Muscle of leg (tissue), 11 donors: ENCODE measurements around the gene SIGLEC12. TPM values are rescaled to one million over a fixed set of nuclear protein-coding genes. Genes with fewer than 3 reads are reported as not detected.
A peak's percentile ranks its signal among the peaks of the same experiment; 100 is the strongest.
"Not testable (repeated sequence)": the region's sequence is repeated elsewhere in the genome, so short reads cannot be mapped to it uniquely, and the experiment has no call there.

Source experiments
- DNase-seq: peaks from one replicate; pipeline ENCODE4 v3.0.0; 2013
- H3K27ac ChIP-seq: one replicate; pipeline ENCODE4 v1.5.1; 2013; ENCODE audit warnings: mild to moderate bottlenecking, low read length, control low read depth
- H3K27me3 ChIP-seq: one replicate; pipeline ENCODE4 v1.6.1; 2013; ENCODE audit warnings: low read length; ENCODE audit not compliant: control insufficient read depth, insufficient read depth
- H3K36me3 ChIP-seq: one replicate; pipeline ENCODE4 v1.6.1; 2013; ENCODE audit warnings: low read length; ENCODE audit not compliant: control insufficient read depth, insufficient read depth
- H3K4me1 ChIP-seq: one replicate; pipeline ENCODE4 v1.6.1; 2013; ENCODE audit warnings: low read length; ENCODE audit not compliant: control insufficient read depth, insufficient read depth
- H3K4me3 ChIP-seq: one replicate; pipeline ENCODE4 v1.5.1; 2013; ENCODE audit warnings: low read length, control low read depth
- H3K9me3 ChIP-seq: replicated peaks from 2 replicates; pipeline ENCODE4 v1.6.1; 2013; ENCODE audit warnings: low read depth, low read length; ENCODE audit not compliant: control insufficient read depth
- WGBS: methylation state at CpG from one replicate; pipeline ENCODE4 v1.1.5; 2013; ENCODE audit warnings: missing lambda C conversion rate; ENCODE audit not compliant: insufficient coverage; 5-methylcytosine and 5-hydroxymethylcytosine counted together
- polyA plus RNA-seq, 8 donors: library from polyadenylated mRNA; unstranded; fragments of 120-200 nt; gene quantifications; one replicate each; pipeline versions ENCODE4 v1.2.1 to v1.2.3, GENCODE V29; 2013; ENCODE audit warnings: inconsistent platforms in 1 of 8, low replicate concordance in 1 of 8; ENCODE audit not compliant: insufficient read length in 8 of 8, insufficient read depth in 1 of 8
- total RNA-seq: library from RNA; stranded (reverse); fragments of 120-200 nt; gene quantifications from one replicate; pipeline ENCODE4 v1.2.4, GENCODE V29; 2013

Gene SIGLEC12
- total and polyA plus RNA-seq, 9 donors: 0.11 to 0.48 (median 0.20) TPM; not detected in 4

GRCh38 chr19:51460164-51460992, 41.2 kb downstream of the SIGLEC12 start:
- peaks cover 10% of the 10 kb centered on the region for H3K27me3 ChIP-seq
- no peaks in the 10 kb centered on the region for H3K36me3 ChIP-seq
- H3K4me1 ChIP-seq: no peaks in the 10 kb centered on the region
- peak; percentile 47 for DNase-seq
- H3K4me3 ChIP-seq: no peak overlapping the region
- WGBS: 42% methylated on average over 8 of the region's 13 CpGs
- H3K9me3 ChIP-seq: no peaks in the 10 kb centered on the region
- H3K27ac ChIP-seq: no peak overlapping the region

- Histone ChIP-seq H3K4me3 (no peak overlapping the region), H3K27me3 (peaks cover 10% of the 10 kb centered on the region), H3K9me3 (no peaks in the 10 kb centered on the region), H3K27ac (no peak overlapping the region), H3K36me3 (no peaks in the 10 kb centered on the region), H3K4me1 (no peaks in the 10 kb centered on the region)
- 79% methylated on average over 13 of the region's 14 CpGs for WGBS
- DNase-seq: no peak
Measured at GRCh38 chr19:51458899-51459505, 42.6 kb downstream of the SIGLEC12 start.

GRCh38 chr19:51458051-51458645, 43.5 kb downstream of the SIGLEC12 start, which contains the start of gene SIGLEC8:
Gene SIGLEC8, minus strand, starts transcription at chr19:51458454. Its CDS starts 67 bp downstream, at chr19:51458387.
- DNase-seq: no peak
- no peaks in the 10 kb centered on the region for H3K4me1 ChIP-seq
- H3K9me3 ChIP-seq: no peaks in the 10 kb centered on the region
- 54% methylated on average over 4 of the region's 10 CpGs for WGBS
- H3K4me3 ChIP-seq: no peak within 1 kb of the TSS
- no peak within 1 kb of the TSS for H3K27ac ChIP-seq
- no peaks in the 10 kb centered on the region for H3K36me3 ChIP-seq
- peaks cover 10% of the 10 kb centered on the region for H3K27me3 ChIP-seq

GRCh38 chr19:51457351-51458013, 44.1 kb downstream of the SIGLEC12 start:
- no peak for DNase-seq
- Histone ChIP-seq H3K4me3 (no peak overlapping the region), H3K27ac (no peak overlapping the region), H3K9me3 (no peaks in the 10 kb centered on the region), H3K4me1 (no peaks in the 10 kb centered on the region), H3K27me3 (peaks cover 6% of the 10 kb centered on the region), H3K36me3 (no peaks in the 10 kb centered on the region)
- WGBS: 80% methylated on average over 8 of the region's 11 CpGs

- no peak overlapping the region for H3K4me3 ChIP-seq
- H3K27ac ChIP-seq: peak overlapping the region; percentile 7
- peak; percentile 50 for DNase-seq
- no peaks in the 10 kb centered on the region for H3K9me3 ChIP-seq
- no peaks in the 10 kb centered on the region for H3K36me3 ChIP-seq
- peaks cover 3% of the 10 kb centered on the region for H3K27me3 ChIP-seq
- no peaks in the 10 kb centered on the region for H3K4me1 ChIP-seq
- 67% methylated on average over 11 of the region's 11 CpGs for WGBS
Measured at GRCh38 chr19:51456541-51457290, 44.9 kb downstream of the SIGLEC12 start.

- Histone ChIP-seq H3K27me3 (no peaks in the 10 kb centered on the region), H3K4me3 (no peak overlapping the region)
- WGBS: 80% methylated on average over 1 of the region's 5 CpGs
Measured at GRCh38 chr19:51450730-51451307, 50.8 kb downstream of the SIGLEC12 start.

GRCh38 chr19:51448411-51449016, 53.1 kb downstream of the SIGLEC12 start:
- H3K27me3 ChIP-seq: no peaks in the 10 kb centered on the region
- no peaks in the 10 kb centered on the region for H3K36me3 ChIP-seq
- WGBS: 51% methylated on average over 5 of the region's 13 CpGs
- no peaks in the 10 kb centered on the region for H3K4me1 ChIP-seq
- no peak overlapping the region for H3K4me3 ChIP-seq
- H3K9me3 ChIP-seq: no peaks in the 10 kb centered on the region
- no peak for DNase-seq
- H3K27ac ChIP-seq: no peak overlapping the region

More at GRCh38 chr19:51450730-51451307, 50.8 kb downstream of the SIGLEC12 start:
- Histone ChIP-seq H3K9me3 (no peaks in the 10 kb centered on the region), H3K27ac (no peak overlapping the region), H3K4me1 (no peaks in the 10 kb centered on the region), H3K36me3 (no peaks in the 10 kb centered on the region)
- DNase-seq: no peak

GRCh38 chr19:51448011-51448410, 53.6 kb downstream of the SIGLEC12 start:
- H3K27me3 ChIP-seq: no peaks in the 10 kb centered on the region
- H3K36me3 ChIP-seq: no peaks in the 10 kb centered on the region
- no peaks in the 10 kb centered on the region for H3K4me1 ChIP-seq
- WGBS: 82% methylated on average over 2 of the region's 7 CpGs
- no peak for DNase-seq
- H3K27ac ChIP-seq: no peak overlapping the region
- H3K4me3 ChIP-seq: no peak overlapping the region
- no peaks in the 10 kb centered on the region for H3K9me3 ChIP-seq

GRCh38 chr19:51447510-51447909, 54.1 kb downstream of the SIGLEC12 start:
- H3K27ac ChIP-seq, H3K27me3 ChIP-seq, H3K9me3 ChIP-seq, H3K4me3 ChIP-seq, H3K4me1 ChIP-seq, DNase-seq, H3K36me3 ChIP-seq: not testable (repeated sequence)
- WGBS: 86% methylated on average over 1 of the region's 3 CpGs
